HG03565 (cell line): ENCODE data around the gene OR5H14.
"Not testable (repeated sequence)": the region's sequence is repeated elsewhere in the genome, so short reads cannot be mapped to it uniquely, and the experiment has no call there.

Experiments
- ATAC-seq: cut with Tn5 transposase; IDR thresholded peaks from one replicate; pipeline ENCODE4 v1.9.1; 2021; ENCODE audit warnings: mild to moderate bottlenecking, moderate library complexity; ENCODE audit not compliant: unreplicated experiment

OR5H14 gene

DNA sequence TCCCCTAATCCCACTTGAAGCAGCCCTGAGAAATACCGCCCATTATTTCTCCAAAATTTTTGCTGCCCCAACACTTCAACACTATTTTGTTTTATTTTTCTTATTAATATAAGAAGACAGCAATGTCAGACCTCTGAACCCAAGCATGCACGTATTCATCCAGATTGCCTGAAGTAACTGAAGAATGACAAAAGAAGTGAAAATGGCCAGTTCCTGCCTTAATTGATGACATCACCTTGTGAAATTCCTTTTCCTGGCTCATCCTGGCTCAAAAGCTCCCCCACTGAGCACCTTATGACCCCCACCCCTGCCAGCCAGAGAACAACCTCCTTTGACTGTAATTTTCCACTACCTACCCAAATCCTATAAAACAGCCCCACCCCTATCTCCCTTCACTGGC is 49.0 kb downstream of the OR5H14 start:
- not testable (repeated sequence) for ATAC-seq

DNA sequence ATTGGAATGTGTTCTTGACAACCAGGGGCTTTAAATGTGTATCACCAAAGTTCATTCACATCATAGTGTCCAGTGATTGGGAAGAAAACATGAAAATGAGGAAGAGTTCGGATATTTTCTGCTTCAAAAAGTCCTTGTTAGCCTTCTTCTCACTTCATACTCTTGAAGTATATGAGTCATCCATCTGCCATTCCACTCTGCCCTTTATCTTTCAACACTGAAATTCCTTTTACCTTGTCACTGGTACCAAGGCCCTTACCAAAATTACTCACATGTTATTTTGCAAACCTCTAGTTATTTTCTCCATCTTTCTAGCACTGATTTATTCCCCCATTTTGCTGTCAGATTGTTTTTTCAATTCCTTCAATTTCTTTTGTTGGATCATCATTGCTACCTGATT is 51.7 kb downstream of the OR5H14 start:
- no peak for ATAC-seq
